Tibial nerve (tissue), 4 donors: ENCODE results near the gene PRXL2B. TPM values are rescaled to one million over a fixed set of nuclear protein-coding genes. Genes with fewer than 3 reads are reported as not detected.
A peak's percentile ranks its signal among the peaks of the same experiment; 100 is the strongest.

ENCODE experiments used
- DNase-seq, 2 donors: peaks; one replicate each; pipeline ENCODE4 v3.0.0-alpha.2; 2019; ENCODE audit warnings: low spot score in 2 of 2
- H3K27ac ChIP-seq, 4 donors: fragments of 200-600 bp; sonication (generic) in 3 of 4; one replicate each; pipeline ENCODE4 v1.5.1; 2017 to 2019; ENCODE audit warnings: mild to moderate bottlenecking in 1 of 4
- H3K27me3 ChIP-seq, 2 donors: fragments of 200-600 bp; sonication (generic) in 1 of 2; one replicate each; pipeline versions ENCODE4 v1.5.1 to v1.6.0; 2017 to 2019
- H3K36me3 ChIP-seq, 3 donors: fragments of 200-600 bp; sonication (generic); one replicate each; pipeline ENCODE4 v1.5.1; 2018 to 2019
- H3K4me1 ChIP-seq, 4 donors: fragments of 200-600 bp; sonication (generic) in 3 of 4; one replicate each; pipeline ENCODE4 v1.5.1; 2017 to 2019
- H3K4me3 ChIP-seq, 4 donors: fragments of 200-600 bp; sonication (generic) in 3 of 4; one replicate each; pipeline ENCODE4 v1.5.1; 2017 to 2019; ENCODE audit warnings: mild to moderate bottlenecking in 1 of 4, moderate library complexity in 1 of 4
- H3K9me3 ChIP-seq, 4 donors: fragments of 200-600 bp; sonication (generic) in 3 of 4; one replicate each; pipeline ENCODE4 v1.5.1; 2017 to 2019
- EP300 ChIP-seq, 2 donors: sonication (generic); formaldehyde crosslinking; IDR thresholded peaks; one replicate each; pipeline ENCODE4 v1.6.1; 2017; ENCODE audit warnings: antibody characterized with exemption in 2 of 2, mild to moderate bottlenecking in 1 of 2
- POLR2A ChIP-seq, 2 donors: fragments of 450-650 bp; IDR thresholded peaks; one replicate each; pipeline ENCODE4 v1.6.1; 2017; ENCODE audit warnings: antibody characterized with exemption in 2 of 2, mild to moderate bottlenecking in 2 of 2, moderate library complexity in 2 of 2
- WGBS, 2 donors: methylation state at CpG; one replicate each; pipeline ENCODE4 v1.1.5; 2018; 5-methylcytosine and 5-hydroxymethylcytosine counted together
- total RNA-seq, 4 donors: library from RNA; depleted of rRNA; stranded (reverse); fragments of >200 nt; gene quantifications; one replicate each; pipeline ENCODE4 v1.1.0, GENCODE V29; 2016
- TF ChIP-seq, protein P1 (sequence below), 5 experiments: fragments of 200-600 bp in 3 of 5; fragments of 450-650 bp in 2 of 5; sonication (generic) in 3 of 5; IDR thresholded peaks; one replicate each; pipeline ENCODE4 v1.5.1; 2016 to 2019; ENCODE audit warnings: antibody characterized with exemption in 5 of 5, mild to moderate bottlenecking in 3 of 5, moderate library complexity in 2 of 5

The PRXL2B gene
- total RNA-seq, 4 donors from 2014 or later, result 14.4 to 18.0 (median 16.9) TPM

GRCh38 chr1:2606881-2607621 is 20.5 kb downstream of the PRXL2B start:
- peak in 1 of 2 donors; percentile 3 for DNase-seq
- H3K27me3 ChIP-seq, result peaks cover 0 to 9% of the 10 kb centered on the region in 2 donors
- no peak overlapping the region for H3K27ac ChIP-seq
- WGBS, 2 donors, result 65 to 73% methylated on average over 36 of the region's 36 CpGs
- peaks cover 0 to 23% (median 2%) of the 10 kb centered on the region in 4 donors for H3K4me1 ChIP-seq
- H3K36me3 ChIP-seq, result no peaks in the 10 kb centered on the region
- peaks cover 0 to 2% (median 0%) of the 10 kb centered on the region in 4 donors for H3K9me3 ChIP-seq
- no peak overlapping the region for H3K4me3 ChIP-seq
- TF ChIP-seq POLR2A (IDR thresholded peaks at IDR 0.05), result no peak
- TF ChIP-seq, protein P1, sequence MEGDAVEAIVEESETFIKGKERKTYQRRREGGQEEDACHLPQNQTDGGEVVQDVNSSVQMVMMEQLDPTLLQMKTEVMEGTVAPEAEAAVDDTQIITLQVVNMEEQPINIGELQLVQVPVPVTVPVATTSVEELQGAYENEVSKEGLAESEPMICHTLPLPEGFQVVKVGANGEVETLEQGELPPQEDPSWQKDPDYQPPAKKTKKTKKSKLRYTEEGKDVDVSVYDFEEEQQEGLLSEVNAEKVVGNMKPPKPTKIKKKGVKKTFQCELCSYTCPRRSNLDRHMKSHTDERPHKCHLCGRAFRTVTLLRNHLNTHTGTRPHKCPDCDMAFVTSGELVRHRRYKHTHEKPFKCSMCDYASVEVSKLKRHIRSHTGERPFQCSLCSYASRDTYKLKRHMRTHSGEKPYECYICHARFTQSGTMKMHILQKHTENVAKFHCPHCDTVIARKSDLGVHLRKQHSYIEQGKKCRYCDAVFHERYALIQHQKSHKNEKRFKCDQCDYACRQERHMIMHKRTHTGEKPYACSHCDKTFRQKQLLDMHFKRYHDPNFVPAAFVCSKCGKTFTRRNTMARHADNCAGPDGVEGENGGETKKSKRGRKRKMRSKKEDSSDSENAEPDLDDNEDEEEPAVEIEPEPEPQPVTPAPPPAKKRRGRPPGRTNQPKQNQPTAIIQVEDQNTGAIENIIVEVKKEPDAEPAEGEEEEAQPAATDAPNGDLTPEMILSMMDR (IDR thresholded peaks at IDR 0.05), result no peak
- no peak for TF ChIP-seq EP300 (IDR thresholded peaks at IDR 0.05)

DNA sequence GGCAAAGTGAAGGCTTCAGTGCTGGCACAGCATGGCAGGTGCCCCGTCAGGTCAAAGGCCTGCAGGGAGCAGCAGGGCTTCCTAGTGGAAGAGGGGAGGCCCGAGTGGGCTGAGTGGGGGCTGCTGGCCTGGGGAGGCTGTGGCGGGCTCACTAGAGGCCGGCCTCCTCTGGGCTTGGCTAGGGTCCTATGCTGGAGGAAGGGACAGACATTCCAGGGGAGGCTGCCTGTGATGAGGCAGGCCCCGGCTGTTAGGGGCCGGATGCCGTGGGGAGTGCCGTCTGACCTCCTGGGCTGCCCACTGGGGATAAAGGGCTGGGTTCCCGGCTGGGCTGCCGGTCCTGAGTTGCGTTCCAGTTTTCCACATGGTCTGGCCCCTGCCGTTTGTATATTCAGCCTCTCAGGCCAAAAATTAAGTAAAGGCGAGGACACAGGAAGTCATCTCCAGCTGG is 21.1 kb downstream of the PRXL2B start:
- Histone ChIP-seq H3K4me3 (no peak overlapping the region), H3K27ac (no peak overlapping the region), H3K27me3 (peaks cover 0 to 9% of the 10 kb centered on the region in 2 donors), H3K36me3 (no peaks in the 10 kb centered on the region), H3K9me3 (no peaks in the 10 kb centered on the region), H3K4me1 (peaks cover 0 to 23% (median 2%) of the 10 kb centered on the region in 4 donors)
- DNase-seq, result peak in 1 of 2 donors; percentile 5
- no peak for TF ChIP-seq EP300 (IDR thresholded peaks at IDR 0.05)
- TF ChIP-seq POLR2A (IDR thresholded peaks at IDR 0.05), result no peak
- TF ChIP-seq, protein P1 (IDR thresholded peaks at IDR 0.05), result no peak
- WGBS, 2 donors, result 44 to 51% methylated on average over 8 to 13 of the region's 13 CpGs

GRCh38 chr1:2609319-2610035 is 22.9 kb downstream of the PRXL2B start:
- H3K36me3 ChIP-seq, result no peaks in the 10 kb centered on the region
- 85 to 87% methylated on average over 30 to 31 of the region's 34 CpGs for WGBS, 2 donors
- no peak for DNase-seq
- TF ChIP-seq, protein P1 (IDR thresholded peaks at IDR 0.05), result no peak
- TF ChIP-seq POLR2A (IDR thresholded peaks at IDR 0.05) (no peak), EP300 (IDR thresholded peaks at IDR 0.05) (no peak)
- H3K9me3 ChIP-seq, result peaks cover 0 to 18% (median 0%) of the 10 kb centered on the region in 4 donors
- no peak overlapping the region for H3K27ac ChIP-seq
- no peak overlapping the region for H3K4me3 ChIP-seq
- H3K4me1 ChIP-seq, result peaks cover 0 to 23% (median 2%) of the 10 kb centered on the region in 4 donors
- H3K27me3 ChIP-seq, result peaks cover 0 to 9% of the 10 kb centered on the region in 2 donors

GRCh38 chr1:2610036-2610959 is 23.7 kb downstream of the PRXL2B start:
- H3K36me3 ChIP-seq, result no peaks in the 10 kb centered on the region
- no peak for DNase-seq
- H3K27me3 ChIP-seq, result peaks cover 0 to 5% of the 10 kb centered on the region in 2 donors
- 47% methylated on average over 19 to 21 of the region's 21 CpGs for whole genome bisulfite sequencing, 2 donors
- H3K4me1 ChIP-seq, result peaks cover 0 to 23% (median 2%) of the 10 kb centered on the region in 4 donors
- H3K9me3 ChIP-seq, result peaks cover 0 to 26% (median 0%) of the 10 kb centered on the region in 4 donors
- peak overlapping the region in 1 of 4 donors; percentile 35 for H3K4me3 ChIP-seq
- no peak overlapping the region for H3K27ac ChIP-seq
- TF ChIP-seq, protein P1 (IDR thresholded peaks at IDR 0.05), result no peak
- TF ChIP-seq EP300 (IDR thresholded peaks at IDR 0.05), result no peak
- no peak for TF ChIP-seq POLR2A (IDR thresholded peaks at IDR 0.05)
